H4 (cell line): ENCODE results near the gene IFRD2. TPM values are rescaled to one million over a fixed set of nuclear protein-coding genes. Genes with fewer than 3 reads are reported as not detected.

Experiments
- DNase-seq: peaks from one replicate; pipeline ENCODE4 v3.0.0-alpha.2; 2015; ENCODE audit warnings: low spot score
- total RNA-seq: library from RNA; depleted of rRNA; stranded (reverse); fragments of >200 nt; shearing (Covaris generic); gene quantifications from 2 replicates; pipeline ENCODE4 v1.2.3, GENCODE V29; 2014

IFRD2 gene
- total RNA-seq, 1 experiment from 2014 or later = 60.5 TPM

- DNase-seq = no peak
Measured at GRCh38 chr3:50302095-50303012, 10.1 kb upstream of the IFRD2 start.

GRCh38 chr3:50300681-50301254 lies 8.5 kb upstream of the IFRD2 start:
- no peak for DNase-seq

DNA sequence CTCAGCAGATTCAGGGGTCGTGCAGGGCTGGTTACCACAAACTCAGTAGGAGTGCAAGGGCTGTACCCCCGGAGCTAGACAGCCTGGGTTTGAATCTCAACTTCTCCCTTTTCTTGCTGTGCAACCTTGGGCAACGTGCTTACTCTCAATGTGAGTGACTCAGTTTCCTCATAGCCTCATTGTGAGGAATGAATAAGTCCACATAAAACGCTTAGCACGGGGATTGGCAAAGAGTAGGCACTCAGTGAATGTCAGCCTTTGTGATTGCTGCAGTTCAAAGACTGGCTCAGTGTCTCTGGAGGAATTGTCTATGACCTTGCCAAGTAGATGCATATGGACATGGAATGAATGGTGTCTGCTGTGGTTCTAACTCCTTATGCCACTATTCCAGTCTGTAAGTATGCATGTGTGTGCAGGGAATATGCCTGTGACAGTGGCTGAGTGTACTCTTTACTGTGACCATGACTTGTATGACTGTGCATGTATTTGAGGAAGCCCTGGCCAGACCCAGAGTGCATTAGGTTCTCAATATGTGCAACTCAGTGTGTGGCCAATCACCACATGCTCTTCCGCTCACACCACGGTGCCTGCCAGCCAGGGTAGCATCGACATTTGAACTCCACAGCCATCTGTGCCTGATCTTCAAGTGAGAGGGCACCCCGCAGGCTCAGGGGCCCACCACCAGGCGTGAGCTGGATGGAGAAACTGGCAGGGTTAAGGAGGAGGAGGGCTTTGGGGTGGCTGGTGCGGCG lies 7.9 kb upstream of the IFRD2 start:
- DNase-seq = no peak

GRCh38 chr3:50299638-50299928 lies 7.4 kb upstream of the IFRD2 start:
- no peak for DNase-seq

- peak; percentile 91 for DNase-seq
Measured at GRCh38 chr3:50298836-50299637, 6.8 kb upstream of the IFRD2 start, which contains the start of the genes HYAL3 and NAA80. HYAL3 (minus strand) TSS chr3:50299405; CDS start chr3:50295602, 3,803 bp downstream. NAA80 (minus strand) TSS chr3:50299405; CDS start chr3:50297463, 1,942 bp downstream.

- no peak for DNase-seq
Measured at GRCh38 chr3:50297896-50298725, 5.9 kb upstream of the IFRD2 start.

GRCh38 chr3:50297384-50297775 lies 5.2 kb upstream of the IFRD2 start:
- DNase-seq = no peak

DNA sequence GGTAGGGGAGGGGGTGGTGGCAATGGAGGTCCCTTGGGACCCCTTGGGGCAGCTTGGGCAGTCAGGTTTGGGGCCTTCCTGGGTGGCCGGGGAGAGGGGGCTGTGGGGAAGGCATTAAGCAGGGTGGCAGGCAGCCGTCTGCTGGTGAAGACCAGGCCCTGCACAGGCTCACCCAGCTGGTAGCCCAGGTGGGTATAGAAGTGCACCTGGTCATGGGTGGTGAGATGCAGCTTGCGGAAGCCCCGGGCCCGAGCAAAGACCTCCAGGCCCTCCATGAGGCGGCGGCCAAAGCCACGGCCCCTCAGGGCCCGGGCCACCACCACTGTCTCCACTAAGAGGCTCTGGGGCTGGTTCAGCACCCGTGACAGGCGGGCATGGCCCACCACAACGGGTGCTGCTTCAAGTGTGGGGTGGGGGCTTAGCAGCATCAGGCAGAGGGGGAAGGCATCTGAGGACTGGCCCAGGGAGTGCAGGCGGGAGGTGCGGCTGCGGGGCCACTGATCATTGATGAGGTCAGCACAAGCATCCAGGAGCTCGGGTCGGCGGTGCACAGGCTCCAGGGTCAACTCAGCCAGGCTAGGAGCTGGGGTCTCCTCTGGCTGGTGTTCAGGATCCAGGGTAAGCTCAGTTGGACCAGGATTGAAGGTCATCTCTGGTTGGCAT lies 4.6 kb upstream of the IFRD2 start:
- no peak for DNase-seq

DNA sequence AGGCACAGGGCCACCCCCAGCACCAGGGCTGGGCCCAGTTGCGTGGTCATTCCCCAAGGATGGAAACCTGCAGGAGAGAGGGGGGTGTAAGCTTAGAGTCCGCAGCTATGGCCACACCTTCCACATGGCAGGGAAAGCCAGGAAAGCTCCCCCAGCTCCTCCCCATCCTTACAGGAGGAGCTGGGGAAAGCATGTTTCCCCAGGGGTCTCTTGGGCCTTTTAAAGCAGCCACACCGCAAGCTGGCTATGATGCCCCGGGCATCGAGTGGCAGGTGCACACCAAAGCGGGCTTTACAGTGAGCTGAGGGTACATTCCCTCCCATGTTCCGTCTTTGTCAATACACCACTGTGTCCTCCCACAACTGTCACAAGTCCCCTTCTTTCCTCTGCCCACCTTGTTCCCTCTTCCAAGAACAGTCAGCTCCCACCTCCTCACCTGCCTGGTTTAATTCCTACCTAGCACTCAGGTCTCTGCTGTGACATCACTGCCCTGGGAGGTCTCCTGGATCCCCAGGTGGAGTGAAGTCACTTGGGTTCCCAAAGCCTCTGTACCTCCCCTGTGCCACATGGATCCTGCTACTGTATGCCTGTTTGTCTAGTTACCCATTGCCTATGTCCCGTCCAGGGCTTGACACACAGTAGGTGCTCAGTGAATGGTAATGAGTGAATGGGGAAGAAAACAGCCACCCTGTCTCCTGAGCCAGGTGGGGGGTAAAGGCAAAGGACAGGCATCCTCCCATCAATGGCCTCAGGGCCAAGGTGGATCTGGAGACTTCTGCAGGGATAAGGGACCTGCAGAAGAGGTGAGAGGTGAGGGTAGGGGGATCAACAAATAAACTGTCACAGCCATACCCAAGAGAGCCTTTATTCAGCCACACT lies 3.6 kb upstream of the IFRD2 start:
- DNase-seq = no peak

GRCh38 chr3:50294492-50295403 lies 2.5 kb upstream of the IFRD2 start:
- no peak for DNase-seq

DNA sequence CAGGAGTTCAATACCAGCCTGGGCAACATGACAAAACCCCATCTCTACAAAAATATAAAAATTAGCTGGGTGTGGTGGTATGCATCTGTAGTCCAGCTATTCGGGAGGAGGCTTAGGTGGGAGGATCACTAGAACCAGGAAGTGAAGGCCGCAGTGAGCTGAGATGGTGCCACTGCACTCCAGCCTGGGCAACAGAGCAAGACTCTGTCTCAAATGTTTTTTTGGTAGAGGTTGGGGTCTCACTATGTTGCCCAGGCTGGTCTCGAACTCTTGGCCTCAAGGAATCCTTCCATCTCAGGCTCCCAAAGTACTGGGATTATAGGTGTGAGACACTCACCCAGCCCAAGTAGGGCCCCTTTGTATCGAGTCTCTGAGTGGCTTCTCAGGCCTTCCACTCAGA lies 1.9 kb upstream of the IFRD2 start:
- no peak for DNase-seq

- DNase-seq = no peak
Measured at GRCh38 chr3:50293079-50293801, 1.0 kb upstream of the IFRD2 start.

DNA sequence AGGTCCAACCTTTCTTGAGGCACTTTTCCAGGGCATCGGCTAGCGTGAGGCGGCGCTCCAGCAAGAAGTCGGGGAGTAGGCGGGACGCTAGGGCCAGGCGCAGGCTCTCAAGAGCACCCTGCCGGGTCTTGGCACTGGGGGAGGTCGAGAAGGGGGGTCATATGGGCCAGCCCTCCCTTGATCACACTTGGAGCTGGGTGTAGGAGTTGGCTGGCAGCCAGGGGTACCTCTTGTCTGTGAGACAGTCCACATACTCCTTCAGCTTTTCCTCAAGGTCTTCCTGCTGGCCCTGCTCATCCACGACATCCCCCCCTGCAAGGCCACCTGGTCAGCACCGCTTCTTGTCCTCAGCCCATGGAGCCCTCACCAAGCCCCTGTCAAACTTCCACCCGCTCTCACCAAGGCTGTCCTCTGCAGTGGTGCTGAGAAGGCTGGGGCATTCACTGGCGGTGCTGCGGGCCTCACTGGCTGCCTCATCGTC lies 2.0 kb downstream of the IFRD2 start:
- DNase-seq = no peak

DNA sequence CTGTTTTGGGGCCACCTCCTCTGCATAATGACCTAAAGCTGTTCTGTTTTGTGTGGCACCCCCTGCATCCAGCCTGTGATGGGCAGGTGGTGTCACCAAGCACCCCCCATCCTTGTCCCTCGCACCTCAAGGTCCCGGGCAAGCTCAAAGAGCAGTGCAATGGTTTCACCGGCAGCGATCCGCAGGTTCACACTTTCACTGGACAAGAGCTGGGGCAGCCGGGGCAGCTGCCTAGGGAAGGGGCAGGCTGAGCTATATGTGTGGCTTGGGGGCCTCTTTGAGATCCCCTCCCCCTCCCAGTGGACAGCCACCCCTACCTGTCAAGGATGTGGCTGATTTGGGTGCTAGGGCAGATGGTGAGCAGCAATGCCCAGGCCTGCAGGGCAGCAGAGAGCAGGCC lies 3.1 kb downstream of the IFRD2 start:
- no peak for DNase-seq

GRCh38 chr3:50288387-50289007 lies 3.7 kb downstream of the IFRD2 start:
- DNase-seq = no peak

- DNase-seq = no peak
Measured at GRCh38 chr3:50287262-50287661, 5.0 kb downstream of the IFRD2 start.
